Panc1 (cell line): Measurements from ENCODE around the gene MRPS11. TPM values are rescaled to one million over a fixed set of nuclear protein-coding genes. Genes with fewer than 3 reads are reported as not detected.
"Not testable (repeated sequence)": the region's sequence is repeated elsewhere in the genome, so short reads cannot be mapped to it uniquely, and the experiment has no call there.

Source experiments
- ATAC-seq: fragments of 200-7000 bp; cut with Tn5 transposase; 2 replicates; pipeline ENCODE4 v1.9.1; 2020; ENCODE audit warnings: mild to moderate bottlenecking, moderate library complexity
- BruUV-seq: library from RNA; stranded (reverse); fragments of 400-500 nt; replicated peaks from 2 replicates; lab custom pipeline; 2021; lab: Mats Ljungman, UMichigan
- CTCF ChIA-PET: fragments of 300-600 bp; sonication (Branson Sonifier 250); formaldehyde crosslinking; loops from one replicate; lab custom pipeline; 2022; ENCODE audit warnings: antibody characterized with exemption; lab: Charles Lee
- POLR2A ChIA-PET: fragments of 300-600 bp; sonication (Branson Sonifier 250); formaldehyde crosslinking; loops from one replicate; lab custom pipeline; 2022; ENCODE audit warnings: antibody characterized with exemption; lab: Charles Lee
- DNase-seq: peaks from one replicate; pipeline ENCODE4 v3.0.0-alpha.2; 2010; ENCODE audit warnings: low read depth, low spot score
- H3K27ac ChIP-seq: 2 replicates; pipeline ENCODE4 v1.5.1; 2011; ENCODE audit warnings: mild to moderate bottlenecking, low read length, inconsistent platforms
- H3K27me3 ChIP-seq: fragments of 200-500 bp; sonication (Bioruptor generic); 2 replicates; pipeline ENCODE4 v1.6.0; 2014; ENCODE audit warnings: low read length, inconsistent platforms; ENCODE audit not compliant: control insufficient read depth, insufficient read depth
- H3K36me3 ChIP-seq: fragments of 200-500 bp; sonication (Bioruptor generic); 2 replicates; pipeline ENCODE4 v1.5.1; 2014; ENCODE audit warnings: inconsistent platforms, mild to moderate bottlenecking, low read length, moderate library complexity; ENCODE audit not compliant: control insufficient read depth, insufficient read depth
- H3K4me1 ChIP-seq: 2 replicates; pipeline ENCODE4 v1.5.1; 2011; ENCODE audit warnings: inconsistent platforms, mild to moderate bottlenecking, low read length, moderate library complexity; ENCODE audit not compliant: control insufficient read depth, insufficient read depth
- H3K4me3 ChIP-seq, 2 experiments: 2 replicates each; pipeline ENCODE4 v1.5.1; 2011 to 2012; ENCODE audit warnings: low read depth in 2 of 2, low read length in 2 of 2, mild to moderate bottlenecking in 2 of 2, inconsistent platforms in 1 of 2, moderate library complexity in 1 of 2
- H3K9me3 ChIP-seq: fragments of 200-500 bp; sonication (Bioruptor generic); 2 replicates; pipeline ENCODE4 v1.5.1; 2014; ENCODE audit warnings: low read depth, mild to moderate bottlenecking, inconsistent platforms, low read length, moderate library complexity; ENCODE audit not compliant: control insufficient read depth, insufficient read depth
- POLR2AphosphoS5 ChIP-seq: IDR thresholded peaks from 2 replicates; pipeline ENCODE4 v1.6.1; 2012; ENCODE audit warnings: mild to moderate bottlenecking, low read depth, low read length, moderate library complexity
- SIN3A ChIP-seq: IDR thresholded peaks from 2 replicates; pipeline ENCODE4 v1.6.1; 2012; ENCODE audit warnings: low read depth, mild to moderate bottlenecking, low read length, moderate library complexity, borderline replicate concordance; ENCODE audit not compliant: insufficient read depth
- TCF7L2 ChIP-seq: IDR thresholded peaks from 2 replicates; pipeline ENCODE4 v1.6.1; 2011; ENCODE audit warnings: mild to moderate bottlenecking, low read depth, low read length, inconsistent platforms
- in situ Hi-C: cut with HindIII; loops from 2 replicates; pipeline ENCODE4 v1.10.0; 2016; ENCODE audit warnings: low sequenced_read_pairs, low pct_unique_long_range_greater_than_20kb
- intact Hi-C: fragments of 100-400 bp; cut with micrococcal nuclease; formaldehyde crosslinking; loops from one replicate; pipeline ENCODE4 v1.10.0; 2022; ENCODE audit not compliant: unreplicated experiment
- total RNA-seq: library from RNA; stranded (reverse); gene quantifications from one replicate; pipeline ENCODE4 v1.2.1, GENCODE V29; 2021; ENCODE audit not compliant: unreplicated experiment
- TF ChIP-seq, protein P1 (sequence below), 2 experiments: IDR thresholded peaks; 2 replicates each; pipeline ENCODE4 v1.6.1; 2011 to 2012; ENCODE audit warnings: low read depth in 2 of 2, control low read depth in 1 of 2, low read length in 1 of 2, mild to moderate bottlenecking in 1 of 2, moderate library complexity in 1 of 2; ENCODE audit not compliant: insufficient read depth in 1 of 2
- TF ChIP-seq, protein P2 (sequence below): fragments of 450-650 bp; IDR thresholded peaks from 2 replicates; pipeline ENCODE4 v1.5.1; 2017; ENCODE audit warnings: mild to moderate bottlenecking

Gene MRPS11
- total RNA-seq, 1 experiment from 2014 or later, result 76.9 TPM

DNA sequence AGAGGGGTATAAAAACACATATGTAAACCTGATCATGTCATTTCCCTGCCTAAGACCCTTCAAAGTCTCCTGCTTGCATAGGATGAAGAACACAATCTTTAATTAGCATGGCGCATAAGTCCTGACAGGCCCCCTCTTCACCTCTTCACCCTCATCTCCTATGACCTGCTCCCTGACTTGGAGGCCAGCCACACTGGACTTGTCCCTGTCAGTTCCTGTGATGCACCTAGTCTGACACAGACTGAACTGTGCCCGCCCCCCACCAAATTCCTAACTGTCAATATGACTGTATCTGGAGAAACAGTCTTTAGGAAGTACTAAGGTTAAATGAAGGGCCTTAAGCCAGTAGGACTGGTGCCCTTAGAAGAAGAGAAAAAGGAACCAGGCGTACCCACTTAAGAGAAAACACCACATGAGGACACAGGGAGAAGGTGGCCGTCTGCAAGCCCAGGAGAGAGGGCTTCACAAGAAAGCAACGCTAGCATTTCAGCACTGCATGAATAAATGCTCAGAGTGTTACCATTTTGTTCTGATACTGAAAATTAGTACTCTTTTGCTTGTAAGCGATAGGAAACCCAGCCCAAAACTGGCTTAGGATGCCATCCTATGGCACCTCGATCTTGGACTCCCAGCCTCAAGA lies 34.3 kb upstream of the MRPS11 start:
- no peak overlapping the region for H3K27ac ChIP-seq
- CTCF ChIA-PET, result no interaction called here

DNA sequence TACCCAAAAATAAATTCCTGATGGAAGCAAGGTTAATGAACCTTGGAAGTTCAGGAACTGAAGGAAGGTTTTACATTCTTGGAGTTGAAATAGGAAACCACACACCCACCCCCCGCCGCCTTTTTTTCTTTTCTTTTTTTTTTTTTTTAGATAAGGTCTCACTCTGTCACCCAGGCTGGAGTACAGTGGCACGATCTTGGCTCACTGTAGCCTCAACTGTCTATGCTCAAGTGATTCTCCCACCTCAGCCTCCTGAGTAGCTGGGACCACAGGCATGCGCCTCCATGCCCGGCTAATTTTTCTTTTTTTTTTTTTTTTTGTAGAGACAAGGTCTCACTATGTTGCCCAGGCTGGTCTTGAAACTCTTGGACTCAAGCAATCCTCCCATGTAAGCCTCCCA lies 33.4 kb upstream of the MRPS11 start:
- POLR2A ChIA-PET, intact Hi-C loops, H3K9me3 ChIP-seq, BruUV-seq, CTCF ChIA-PET, H3K36me3 ChIP-seq, H3K27ac ChIP-seq, DNase-seq, H3K4me3 ChIP-seq, in situ Hi-C loops, H3K4me1 ChIP-seq, ATAC-seq: not testable (repeated sequence)
- peaks cover 13% of the 10 kb centered on the region for H3K27me3 ChIP-seq

More for the DNA sequence above, 34.3 kb upstream of the MRPS11 start:
- no peak for DNase-seq
- Histone ChIP-seq H3K4me1 (no peaks in the 10 kb centered on the region), H3K4me3 (no peak overlapping the region), H3K36me3 (no peaks in the 10 kb centered on the region), H3K9me3 (no peaks in the 10 kb centered on the region), H3K27me3 (peaks cover 14% of the 10 kb centered on the region)
- BruUV-seq, result no TSS peak
- TF ChIP-seq, protein P1, sequence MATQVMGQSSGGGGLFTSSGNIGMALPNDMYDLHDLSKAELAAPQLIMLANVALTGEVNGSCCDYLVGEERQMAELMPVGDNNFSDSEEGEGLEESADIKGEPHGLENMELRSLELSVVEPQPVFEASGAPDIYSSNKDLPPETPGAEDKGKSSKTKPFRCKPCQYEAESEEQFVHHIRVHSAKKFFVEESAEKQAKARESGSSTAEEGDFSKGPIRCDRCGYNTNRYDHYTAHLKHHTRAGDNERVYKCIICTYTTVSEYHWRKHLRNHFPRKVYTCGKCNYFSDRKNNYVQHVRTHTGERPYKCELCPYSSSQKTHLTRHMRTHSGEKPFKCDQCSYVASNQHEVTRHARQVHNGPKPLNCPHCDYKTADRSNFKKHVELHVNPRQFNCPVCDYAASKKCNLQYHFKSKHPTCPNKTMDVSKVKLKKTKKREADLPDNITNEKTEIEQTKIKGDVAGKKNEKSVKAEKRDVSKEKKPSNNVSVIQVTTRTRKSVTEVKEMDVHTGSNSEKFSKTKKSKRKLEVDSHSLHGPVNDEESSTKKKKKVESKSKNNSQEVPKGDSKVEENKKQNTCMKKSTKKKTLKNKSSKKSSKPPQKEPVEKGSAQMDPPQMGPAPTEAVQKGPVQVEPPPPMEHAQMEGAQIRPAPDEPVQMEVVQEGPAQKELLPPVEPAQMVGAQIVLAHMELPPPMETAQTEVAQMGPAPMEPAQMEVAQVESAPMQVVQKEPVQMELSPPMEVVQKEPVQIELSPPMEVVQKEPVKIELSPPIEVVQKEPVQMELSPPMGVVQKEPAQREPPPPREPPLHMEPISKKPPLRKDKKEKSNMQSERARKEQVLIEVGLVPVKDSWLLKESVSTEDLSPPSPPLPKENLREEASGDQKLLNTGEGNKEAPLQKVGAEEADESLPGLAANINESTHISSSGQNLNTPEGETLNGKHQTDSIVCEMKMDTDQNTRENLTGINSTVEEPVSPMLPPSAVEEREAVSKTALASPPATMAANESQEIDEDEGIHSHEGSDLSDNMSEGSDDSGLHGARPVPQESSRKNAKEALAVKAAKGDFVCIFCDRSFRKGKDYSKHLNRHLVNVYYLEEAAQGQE (IDR thresholded peaks at IDR 0.05; ENCODE audit: insufficient read depth in 1 of 2, low read depth in 2 of 2, low read length in 1 of 2), result no peak
- POLR2A ChIA-PET, result no interaction called here
- in situ Hi-C loops (no loop called here), intact Hi-C loops (no loop called here)
- no peak for ATAC-seq

DNA sequence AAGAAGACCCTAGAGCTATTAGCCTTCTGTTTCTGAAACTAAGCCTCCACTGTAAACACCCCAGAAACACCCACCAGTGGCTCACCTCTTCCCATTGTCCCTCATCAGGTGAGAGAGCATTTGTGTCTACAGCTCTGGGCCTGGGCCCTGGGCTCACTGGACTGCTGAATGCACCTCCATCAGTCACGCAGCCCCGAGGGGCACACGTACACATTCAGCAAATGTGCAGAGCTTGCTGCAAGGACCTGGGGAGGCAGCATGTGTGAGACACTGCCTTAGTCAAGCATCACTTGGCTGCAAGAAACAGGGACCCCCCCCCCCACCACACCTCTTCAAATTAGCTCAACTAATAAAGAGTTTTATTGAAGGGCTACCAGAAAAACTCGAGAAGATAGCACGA lies 29.3 kb upstream of the MRPS11 start:
- ChIA-PET POLR2A (interaction anchor here (0.6 kb wide), 1 partner anchor 932 kb away, joined by 4 read pairs; no protein-coding TSS in a partner anchor), CTCF (no interaction called here)
- DNase-seq (no peak), ATAC-seq (no peak)
- Histone ChIP-seq H3K27me3 (peaks cover 16% of the 10 kb centered on the region), H3K27ac (no peak overlapping the region), H3K4me3 (no peak overlapping the region), H3K9me3 (no peaks in the 10 kb centered on the region), H3K36me3 (no peaks in the 10 kb centered on the region), H3K4me1 (no peaks in the 10 kb centered on the region)
- in situ Hi-C loops (no loop called here), intact Hi-C loops (no loop called here)
- no TSS peak for BruUV-seq
- TF ChIP-seq POLR2AphosphoS5, result no peak
- TF ChIP-seq, protein P1 (IDR thresholded peaks at IDR 0.05; ENCODE audit: insufficient read depth in 1 of 2, low read depth in 2 of 2, low read length in 1 of 2), result no peak
- no peak for TF ChIP-seq SIN3A
- TF ChIP-seq TCF7L2, result no peak
- TF ChIP-seq, protein P2, sequence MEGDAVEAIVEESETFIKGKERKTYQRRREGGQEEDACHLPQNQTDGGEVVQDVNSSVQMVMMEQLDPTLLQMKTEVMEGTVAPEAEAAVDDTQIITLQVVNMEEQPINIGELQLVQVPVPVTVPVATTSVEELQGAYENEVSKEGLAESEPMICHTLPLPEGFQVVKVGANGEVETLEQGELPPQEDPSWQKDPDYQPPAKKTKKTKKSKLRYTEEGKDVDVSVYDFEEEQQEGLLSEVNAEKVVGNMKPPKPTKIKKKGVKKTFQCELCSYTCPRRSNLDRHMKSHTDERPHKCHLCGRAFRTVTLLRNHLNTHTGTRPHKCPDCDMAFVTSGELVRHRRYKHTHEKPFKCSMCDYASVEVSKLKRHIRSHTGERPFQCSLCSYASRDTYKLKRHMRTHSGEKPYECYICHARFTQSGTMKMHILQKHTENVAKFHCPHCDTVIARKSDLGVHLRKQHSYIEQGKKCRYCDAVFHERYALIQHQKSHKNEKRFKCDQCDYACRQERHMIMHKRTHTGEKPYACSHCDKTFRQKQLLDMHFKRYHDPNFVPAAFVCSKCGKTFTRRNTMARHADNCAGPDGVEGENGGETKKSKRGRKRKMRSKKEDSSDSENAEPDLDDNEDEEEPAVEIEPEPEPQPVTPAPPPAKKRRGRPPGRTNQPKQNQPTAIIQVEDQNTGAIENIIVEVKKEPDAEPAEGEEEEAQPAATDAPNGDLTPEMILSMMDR, result no peak
